ENCODE data around the gene SRGN. TPM values are rescaled to one million over a fixed set of nuclear protein-coding genes. Genes with fewer than 3 reads are reported as not detected.

The SRGN gene
- total RNA-seq, 1 donor = 474 TPM

- Histone ChIP-seq H3K27ac (ENCODE audit: low read depth, low read length) (no peak overlapping the region), H3K36me3 (ENCODE audit: insufficient read depth, low read length) (no peaks in the 10 kb centered on the region)
- TF ChIP-seq CTCF (IDR thresholded peaks at IDR 0.05; ENCODE audit: extremely low read depth, low read depth, low read length) = no peak
Observed at GRCh38 chr10:69052736-69053135, 35.2 kb upstream of the SRGN start.

GRCh38 chr10:69055241-69055640, 32.7 kb upstream of the SRGN start:
- no peak overlapping the region for H2AFZ ChIP-seq (ENCODE audit: low read length)
- H3K4me2 ChIP-seq (ENCODE audit: insufficient read depth, low read length) = no peak overlapping the region
- TF ChIP-seq CTCF (IDR thresholded peaks at IDR 0.05; ENCODE audit: extremely low read depth, low read depth, low read length) = no peak
- H3K27me3 ChIP-seq (ENCODE audit: insufficient read depth, low read length) = no peaks in the 10 kb centered on the region
- peaks cover 27% of the 10 kb centered on the region for H3K4me1 ChIP-seq (ENCODE audit: insufficient read depth, low read length)
- H3K4me3 ChIP-seq (ENCODE audit: insufficient read depth, low read length) = no peak overlapping the region
- H3K27ac ChIP-seq (ENCODE audit: low read depth, low read length) = no peak overlapping the region
- H3K79me2 ChIP-seq (ENCODE audit: insufficient read depth, low read length) = no peaks in the 10 kb centered on the region
- DNase-seq (ENCODE audit: insufficient read length, low spot score, missing footprints) = no peak
- H4K20me1 ChIP-seq (ENCODE audit: insufficient read depth, low read length) = no peaks in the 10 kb centered on the region
- no peaks in the 10 kb centered on the region for H3K36me3 ChIP-seq (ENCODE audit: insufficient read depth, low read length)
- H3K9me3 ChIP-seq (ENCODE audit: low read depth, low read length) = no peaks in the 10 kb centered on the region

More at GRCh38 chr10:69052736-69053135, 35.2 kb upstream of the SRGN start:
- DNase-seq (ENCODE audit: insufficient read length, low spot score, missing footprints) = no peak
- no peak overlapping the region for H2AFZ ChIP-seq (ENCODE audit: low read length)
- peaks cover 19% of the 10 kb centered on the region for H3K4me1 ChIP-seq (ENCODE audit: insufficient read depth, low read length)
- H3K4me3 ChIP-seq (ENCODE audit: insufficient read depth, low read length) = no peak overlapping the region
- H3K4me2 ChIP-seq (ENCODE audit: insufficient read depth, low read length) = no peak overlapping the region
- no peaks in the 10 kb centered on the region for H3K27me3 ChIP-seq (ENCODE audit: insufficient read depth, low read length)
- no peaks in the 10 kb centered on the region for H3K79me2 ChIP-seq (ENCODE audit: insufficient read depth, low read length)
- H4K20me1 ChIP-seq (ENCODE audit: insufficient read depth, low read length) = no peaks in the 10 kb centered on the region
- no peaks in the 10 kb centered on the region for H3K9me3 ChIP-seq (ENCODE audit: low read depth, low read length)

- DNase-seq (ENCODE audit: insufficient read length, low spot score, missing footprints) = peak; percentile 61
- no peaks in the 10 kb centered on the region for H4K20me1 ChIP-seq (ENCODE audit: insufficient read depth, low read length)
- H3K79me2 ChIP-seq (ENCODE audit: insufficient read depth, low read length) = no peaks in the 10 kb centered on the region
- H3K9me3 ChIP-seq (ENCODE audit: low read depth, low read length) = no peaks in the 10 kb centered on the region
- no peak overlapping the region for H3K4me2 ChIP-seq (ENCODE audit: insufficient read depth, low read length)
- H2AFZ ChIP-seq (ENCODE audit: low read length) = peak overlapping the region; percentile 80
- H3K27ac ChIP-seq (ENCODE audit: low read depth, low read length) = peak overlapping the region; percentile 94
- no peaks in the 10 kb centered on the region for H3K36me3 ChIP-seq (ENCODE audit: insufficient read depth, low read length)
- peaks cover 32% of the 10 kb centered on the region for H3K4me1 ChIP-seq (ENCODE audit: insufficient read depth, low read length)
- TF ChIP-seq CTCF (IDR thresholded peaks at IDR 0.05; ENCODE audit: extremely low read depth, low read depth, low read length) = no peak
- no peaks in the 10 kb centered on the region for H3K27me3 ChIP-seq (ENCODE audit: insufficient read depth, low read length)
- H3K4me3 ChIP-seq (ENCODE audit: insufficient read depth, low read length) = no peak overlapping the region
Observed at GRCh38 chr10:69056129-69056528, 31.8 kb upstream of the SRGN start.

- H3K36me3 ChIP-seq (ENCODE audit: insufficient read depth, low read length) = no peaks in the 10 kb centered on the region
- no peaks in the 10 kb centered on the region for H3K9me3 ChIP-seq (ENCODE audit: low read depth, low read length)
- DNase-seq (ENCODE audit: insufficient read length, low spot score, missing footprints) = no peak
- H2AFZ ChIP-seq (ENCODE audit: low read length) = peak overlapping the region; percentile 80
- H3K27ac ChIP-seq (ENCODE audit: low read depth, low read length) = peak overlapping the region; percentile 94
- H3K4me2 ChIP-seq (ENCODE audit: insufficient read depth, low read length) = no peak overlapping the region
- peaks cover 36% of the 10 kb centered on the region for H3K4me1 ChIP-seq (ENCODE audit: insufficient read depth, low read length)
- no peak for TF ChIP-seq CTCF (IDR thresholded peaks at IDR 0.05; ENCODE audit: extremely low read depth, low read depth, low read length)
- H4K20me1 ChIP-seq (ENCODE audit: insufficient read depth, low read length) = no peaks in the 10 kb centered on the region
- H3K4me3 ChIP-seq (ENCODE audit: insufficient read depth, low read length) = no peak overlapping the region
- no peaks in the 10 kb centered on the region for H3K27me3 ChIP-seq (ENCODE audit: insufficient read depth, low read length)
- no peaks in the 10 kb centered on the region for H3K79me2 ChIP-seq (ENCODE audit: insufficient read depth, low read length)
Observed at GRCh38 chr10:69056536-69057260, 31.2 kb upstream of the SRGN start.
